Upper lobe of right lung (tissue), 1 donor: ENCODE results near the gene SETMAR. TPM values are rescaled to one million over a fixed set of nuclear protein-coding genes. Genes with fewer than 3 reads are reported as not detected.

ENCODE experiments used
- ATAC-seq: fragments of 200-7000 bp; cut with Tn5 transposase; one replicate; pipeline ENCODE4 v1.9.1; 2020; ENCODE audit warnings: mild to moderate bottlenecking, moderate library complexity
- DNase-seq: peaks from one replicate; pipeline ENCODE4 v3.0.0-alpha.2; 2020
- H3K27ac ChIP-seq: fragments of 200-600 bp; one replicate; pipeline ENCODE4 v1.8.0; 2022
- H3K27me3 ChIP-seq: fragments of 200-600 bp; one replicate; pipeline ENCODE4 v1.8.0; 2022; ENCODE audit warnings: mild to moderate bottlenecking
- H3K36me3 ChIP-seq: fragments of 200-600 bp; one replicate; pipeline ENCODE4 v1.8.0; 2022
- H3K4me1 ChIP-seq: fragments of 200-600 bp; one replicate; pipeline ENCODE4 v1.8.0; 2022
- H3K4me3 ChIP-seq: fragments of 200-600 bp; one replicate; pipeline ENCODE4 v1.8.0; 2022; ENCODE audit warnings: mild to moderate bottlenecking
- H3K9me3 ChIP-seq: fragments of 200-600 bp; one replicate; pipeline ENCODE4 v1.8.0; 2022
- intact Hi-C: fragments of 100-400 bp; cut with DNase I; formaldehyde crosslinking; loops from one replicate; pipeline ENCODE4 v1.11.0; 2022
- long read RNA-seq: library from polyadenylated mRNA; unstranded; transcript quantifications from one replicate; pipeline ENCODE4 v2.0.0, GENCODE V29; 2021
- total RNA-seq: library from RNA; stranded (reverse); fragmentation: NEBNext Ultra II Directional; extraction: Animal tissue kit (Norgen Biotek cat#: 25700); gene quantifications from one replicate; pipeline ENCODE4 v1.2.1, GENCODE V29; 2021
- TF ChIP-seq, protein P1 (sequence below): fragments of 200-600 bp; IDR thresholded peaks from one replicate; pipeline ENCODE4 v1.8.0; 2022; ENCODE audit warnings: antibody characterized with exemption
- donor health status: DM: no; HTN: yes; CAD: no; lungs with severe emphysema.

SETMAR gene
- 16.6 TPM for total RNA-seq
- long read RNA-seq, partial matches to known transcripts: 0 of 11 reads
- long read RNA-seq, other reads (novel, unspliced or antisense): 8 of 11 reads

DNA sequence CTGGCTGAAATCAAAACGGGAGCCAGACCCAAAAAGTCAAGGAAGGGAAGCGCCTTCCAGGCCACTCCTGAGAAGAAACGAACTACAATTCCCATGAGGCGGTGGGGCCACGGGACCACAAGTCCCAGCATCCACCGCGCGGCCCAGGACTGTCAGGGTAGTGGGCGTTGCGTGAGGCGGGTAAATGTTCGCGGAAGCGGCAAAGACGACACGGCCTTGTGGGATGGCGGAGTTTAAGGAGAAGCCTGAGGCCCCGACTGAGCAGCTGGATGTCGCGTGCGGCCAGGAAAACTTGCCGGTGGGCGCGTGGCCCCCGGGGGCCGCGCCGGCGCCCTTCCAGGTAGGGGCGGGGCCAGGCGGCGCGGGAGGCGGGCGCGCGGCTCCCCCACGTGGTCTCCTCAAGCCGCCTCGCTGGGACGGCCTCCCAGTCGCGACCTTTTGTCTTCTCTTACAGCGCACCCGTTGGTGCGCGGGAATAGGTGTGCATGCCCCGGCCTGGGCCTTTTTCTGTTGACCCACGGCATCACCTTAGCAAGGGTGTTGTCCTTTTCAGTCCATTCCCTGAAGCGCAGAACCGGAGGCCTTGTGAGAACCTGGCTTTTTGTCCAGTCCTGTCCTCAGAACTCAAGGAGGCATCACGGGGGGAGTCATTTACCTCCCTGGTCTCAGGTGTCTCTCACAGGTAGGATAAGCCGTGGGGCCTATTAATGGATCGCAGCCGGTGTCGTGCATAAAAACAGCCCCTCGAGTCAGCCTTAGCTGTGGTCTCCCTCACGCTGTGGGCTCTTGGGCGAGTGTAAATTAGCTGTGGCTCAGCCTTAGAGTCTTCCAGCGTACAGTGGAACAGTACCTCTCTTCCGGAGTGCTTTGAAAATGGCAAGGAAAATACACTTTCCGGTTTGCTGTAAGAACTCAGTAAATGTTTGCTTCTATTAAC, at the start of gene SETMAR:
Gene SETMAR, plus strand, starts transcription at position 183 of the 937 bp plus-strand sequence. Its CDS starts 2 bp downstream, at position 185.
- Histone ChIP-seq H3K4me1 (peaks cover 26% of the 10 kb centered on the region), H3K4me3 (peak within 1 kb of the TSS; percentile 78), H3K9me3 (no peaks in the 10 kb centered on the region), H3K27ac (peak within 1 kb of the TSS; percentile 92), H3K27me3 (no peaks in the 10 kb centered on the region), H3K36me3 (no peaks in the 10 kb centered on the region)
- DNase-seq (peak; percentile 93), ATAC-seq (peak; percentile 98)
- TF ChIP-seq, protein P1, sequence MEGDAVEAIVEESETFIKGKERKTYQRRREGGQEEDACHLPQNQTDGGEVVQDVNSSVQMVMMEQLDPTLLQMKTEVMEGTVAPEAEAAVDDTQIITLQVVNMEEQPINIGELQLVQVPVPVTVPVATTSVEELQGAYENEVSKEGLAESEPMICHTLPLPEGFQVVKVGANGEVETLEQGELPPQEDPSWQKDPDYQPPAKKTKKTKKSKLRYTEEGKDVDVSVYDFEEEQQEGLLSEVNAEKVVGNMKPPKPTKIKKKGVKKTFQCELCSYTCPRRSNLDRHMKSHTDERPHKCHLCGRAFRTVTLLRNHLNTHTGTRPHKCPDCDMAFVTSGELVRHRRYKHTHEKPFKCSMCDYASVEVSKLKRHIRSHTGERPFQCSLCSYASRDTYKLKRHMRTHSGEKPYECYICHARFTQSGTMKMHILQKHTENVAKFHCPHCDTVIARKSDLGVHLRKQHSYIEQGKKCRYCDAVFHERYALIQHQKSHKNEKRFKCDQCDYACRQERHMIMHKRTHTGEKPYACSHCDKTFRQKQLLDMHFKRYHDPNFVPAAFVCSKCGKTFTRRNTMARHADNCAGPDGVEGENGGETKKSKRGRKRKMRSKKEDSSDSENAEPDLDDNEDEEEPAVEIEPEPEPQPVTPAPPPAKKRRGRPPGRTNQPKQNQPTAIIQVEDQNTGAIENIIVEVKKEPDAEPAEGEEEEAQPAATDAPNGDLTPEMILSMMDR: no peak
- intact Hi-C loops: no loop called here

- H3K9me3 ChIP-seq: no peaks in the 10 kb centered on the region
- no peak overlapping the region for H3K27ac ChIP-seq
- intact Hi-C loops: no loop called here
- TF ChIP-seq, protein P1: no peak
- no peaks in the 10 kb centered on the region for H3K36me3 ChIP-seq
- no peak for ATAC-seq
- DNase-seq: no peak
- H3K4me3 ChIP-seq: no peak overlapping the region
- no peaks in the 10 kb centered on the region for H3K27me3 ChIP-seq
- no peaks in the 10 kb centered on the region for H3K4me1 ChIP-seq
Observed at GRCh38 chr3:4261406-4261805, 41.8 kb upstream of the SETMAR start.

- H3K36me3 ChIP-seq: no peaks in the 10 kb centered on the region
- DNase-seq (no peak), ATAC-seq (no peak)
- H3K4me1 ChIP-seq: no peaks in the 10 kb centered on the region
- no peaks in the 10 kb centered on the region for H3K9me3 ChIP-seq
- no peaks in the 10 kb centered on the region for H3K27me3 ChIP-seq
- H3K4me3 ChIP-seq: no peak overlapping the region
- no peak overlapping the region for H3K27ac ChIP-seq
- intact Hi-C loops: no loop called here
- TF ChIP-seq, protein P1: no peak
Observed at GRCh38 chr3:4264040-4264439, 39.1 kb upstream of the SETMAR start.

DNA sequence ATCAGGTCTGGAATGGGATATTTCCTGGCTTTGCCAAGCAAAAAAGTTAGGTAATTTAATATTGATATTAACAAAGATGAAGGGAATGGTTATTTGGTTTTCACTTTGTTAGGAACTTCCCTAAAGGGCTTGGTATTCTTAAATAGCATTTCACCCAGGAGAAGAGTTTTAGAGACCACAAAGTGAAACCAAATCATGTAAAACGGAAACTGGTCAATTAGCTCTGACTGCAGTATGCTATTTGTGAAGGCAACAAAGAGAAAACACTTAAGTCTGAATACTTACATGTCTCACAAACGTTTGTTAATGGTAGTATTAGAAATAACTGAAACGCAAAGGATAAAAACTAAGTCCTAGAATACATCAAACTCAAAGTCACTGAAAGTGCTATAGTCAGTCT, 32.4 kb upstream of the SETMAR start:
- Histone ChIP-seq H3K4me3 (no peak overlapping the region), H3K4me1 (peaks cover 14% of the 10 kb centered on the region), H3K27ac (no peak overlapping the region), H3K9me3 (no peaks in the 10 kb centered on the region), H3K36me3 (no peaks in the 10 kb centered on the region), H3K27me3 (no peaks in the 10 kb centered on the region)
- TF ChIP-seq, protein P1: no peak
- ATAC-seq: no peak
- DNase-seq: no peak
- intact Hi-C loops: loop anchor here (10.0 kb wide), 1 partner anchor 1076 kb away; no protein-coding TSS in a partner anchor

DNA sequence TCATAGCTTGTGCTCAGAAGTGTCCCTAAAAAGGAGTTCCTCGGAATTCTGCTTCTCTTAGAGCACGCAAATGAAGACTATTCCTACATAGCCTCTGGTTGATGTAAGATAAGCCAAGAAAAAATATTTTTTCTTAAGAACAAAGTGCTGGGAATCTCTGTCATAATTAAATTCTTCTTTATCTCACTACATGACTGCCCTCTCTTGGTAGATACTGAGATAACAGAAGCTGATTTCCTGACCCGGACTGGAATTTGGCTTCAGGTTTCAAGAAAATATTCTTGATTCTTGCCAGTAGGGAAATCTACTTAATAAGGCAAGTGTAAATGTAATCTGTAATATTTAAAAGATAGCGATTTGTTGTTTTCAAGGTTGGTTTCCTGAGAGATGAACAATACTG, 31.3 kb upstream of the SETMAR start:
- no peaks in the 10 kb centered on the region for H3K36me3 ChIP-seq
- TF ChIP-seq, protein P1: peak; percentile 52
- no peaks in the 10 kb centered on the region for H3K9me3 ChIP-seq
- peak; percentile 37 for ATAC-seq
- DNase-seq: no peak
- H3K4me3 ChIP-seq: no peak overlapping the region
- intact Hi-C loops: loop anchor here (10.0 kb wide), 1 partner anchor 1077 kb away; no protein-coding TSS in a partner anchor
- H3K27ac ChIP-seq: no peak overlapping the region
- no peaks in the 10 kb centered on the region for H3K27me3 ChIP-seq
- H3K4me1 ChIP-seq: peaks cover 14% of the 10 kb centered on the region
